Measurements from ENCODE around the gene OPN1LW. TPM values are rescaled to one million over a fixed set of nuclear protein-coding genes. Genes with fewer than 3 reads are reported as not detected.

OPN1LW gene
- total RNA-seq, 1 experiment from 2014 or later, result not detected

DNA sequence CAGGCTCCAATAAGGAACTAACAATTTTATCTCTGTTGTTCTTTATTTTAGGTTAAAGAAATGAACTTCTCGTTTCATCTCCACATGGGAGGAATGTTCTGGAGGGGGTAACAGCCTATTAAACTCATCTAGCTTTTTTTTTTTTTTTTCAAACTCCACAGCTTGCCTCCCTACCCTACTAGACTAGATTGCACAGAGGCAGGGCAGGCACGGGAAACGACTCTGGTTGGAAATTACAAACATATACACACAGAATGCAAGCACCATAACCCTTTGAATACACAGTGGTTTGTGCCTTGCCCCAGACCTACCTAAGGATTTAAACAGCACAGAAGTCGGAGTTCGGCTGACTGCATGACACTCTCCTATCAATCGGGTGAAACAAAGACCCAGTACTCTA is 49.2 kb upstream of the OPN1LW start:
- H3K4me2 ChIP-seq (ENCODE audit: insufficient read depth, insufficient read length, low read length), result peak overlapping the region; percentile 46

More for the DNA sequence above, 49.2 kb upstream of the OPN1LW start:
- no peak overlapping the region for H3K4ac ChIP-seq (ENCODE audit: low read depth, low read length)
- WGBS (ENCODE audit: extremely low coverage, insufficient read length, low lambda C conversion rate), result no CpG with 5 or more reads among the region's 6 CpGs
- H2BK120ac ChIP-seq (ENCODE audit: low read depth, low read length, poor library complexity, severe bottlenecking), result no peak overlapping the region
- H2AK5ac ChIP-seq (ENCODE audit: insufficient read length, low read length), result no peak overlapping the region
- no peak overlapping the region for H2BK15ac ChIP-seq (ENCODE audit: low read depth, low read length)
- no peak overlapping the region for H4K8ac ChIP-seq (replicated peaks; ENCODE audit: insufficient read length, low read depth, low read length)
- H3K4me1 Mint-ChIP-seq, result peaks cover 55 to 56% of the 10 kb centered on the region in 2 experiments
- no peak overlapping the region for H2BK5ac ChIP-seq (ENCODE audit: insufficient read length, low read length)
- no peak overlapping the region for H3K9ac ChIP-seq (ENCODE audit: extremely low read depth, insufficient read length, low read length)
- no peak overlapping the region for H3T11ph ChIP-seq (ENCODE audit: low read length)
- H3K56ac ChIP-seq (ENCODE audit: insufficient read length, low read depth, low read length), result no peak overlapping the region
- peaks cover 21% of the 10 kb centered on the region for H3K79me2 ChIP-seq (ENCODE audit: insufficient read depth, low read length)
- no peak overlapping the region for H2AFZ ChIP-seq (ENCODE audit: low read length)
- no peak overlapping the region for H3K14ac ChIP-seq (ENCODE audit: insufficient read depth, low read length)
- no peak for DNase-seq
- no peaks in the 10 kb centered on the region for H3K27me3 ChIP-seq (ENCODE audit: insufficient read depth, low read length)
- H2BK20ac ChIP-seq (ENCODE audit: low read depth, low read length, poor library complexity, severe bottlenecking), result no peak overlapping the region
- no peak overlapping the region for H4K91ac ChIP-seq (ENCODE audit: insufficient read length, low read depth, low read length)
- H4K20me1 ChIP-seq (ENCODE audit: control insufficient read depth, insufficient read depth, insufficient read length), result no peaks in the 10 kb centered on the region
- H3K23me2 ChIP-seq (ENCODE audit: insufficient read length, low read depth, low read length, poor library complexity, severe bottlenecking), result peaks cover 11% of the 10 kb centered on the region
- no peak overlapping the region for H3K18ac ChIP-seq (ENCODE audit: insufficient read length, low read depth, low read length)
- no peaks in the 10 kb centered on the region; the same call in 1 of the 2 replicates for H3K4me1 ChIP-seq (ENCODE audit: insufficient read depth, low read length)
- H3K27ac ChIP-seq (ENCODE audit: insufficient read length, low read depth, low read length), result no peak overlapping the region
- H3K27me3 Mint-ChIP-seq (ENCODE audit: low read depth), result no peaks in the 10 kb centered on the region
- H3K23ac ChIP-seq (ENCODE audit: insufficient read length, low read depth, low read length), result no peak overlapping the region
- TF ChIP-seq, protein P1, sequence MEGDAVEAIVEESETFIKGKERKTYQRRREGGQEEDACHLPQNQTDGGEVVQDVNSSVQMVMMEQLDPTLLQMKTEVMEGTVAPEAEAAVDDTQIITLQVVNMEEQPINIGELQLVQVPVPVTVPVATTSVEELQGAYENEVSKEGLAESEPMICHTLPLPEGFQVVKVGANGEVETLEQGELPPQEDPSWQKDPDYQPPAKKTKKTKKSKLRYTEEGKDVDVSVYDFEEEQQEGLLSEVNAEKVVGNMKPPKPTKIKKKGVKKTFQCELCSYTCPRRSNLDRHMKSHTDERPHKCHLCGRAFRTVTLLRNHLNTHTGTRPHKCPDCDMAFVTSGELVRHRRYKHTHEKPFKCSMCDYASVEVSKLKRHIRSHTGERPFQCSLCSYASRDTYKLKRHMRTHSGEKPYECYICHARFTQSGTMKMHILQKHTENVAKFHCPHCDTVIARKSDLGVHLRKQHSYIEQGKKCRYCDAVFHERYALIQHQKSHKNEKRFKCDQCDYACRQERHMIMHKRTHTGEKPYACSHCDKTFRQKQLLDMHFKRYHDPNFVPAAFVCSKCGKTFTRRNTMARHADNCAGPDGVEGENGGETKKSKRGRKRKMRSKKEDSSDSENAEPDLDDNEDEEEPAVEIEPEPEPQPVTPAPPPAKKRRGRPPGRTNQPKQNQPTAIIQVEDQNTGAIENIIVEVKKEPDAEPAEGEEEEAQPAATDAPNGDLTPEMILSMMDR (conservative IDR thresholded peaks at IDR 0.05), result no peak
- no peak overlapping the region for H2BK12ac ChIP-seq (ENCODE audit: insufficient read length, low read depth, low read length)
- H3K4me3 Mint-ChIP-seq, result peak overlapping the region; percentile 46 to 87; a peak in 3 of 5 replicates
- H3K9me3 ChIP-seq (ENCODE audit: control insufficient read depth, low read depth, low read length), result peaks cover 35% of the 10 kb centered on the region
- H4K5ac ChIP-seq (ENCODE audit: insufficient read length, low read depth, low read length), result no peak overlapping the region
- no peak overlapping the region for H3K27ac Mint-ChIP-seq
- H3K36me3 Mint-ChIP-seq (ENCODE audit: insufficient read depth in 1 of 3, low read depth in 3 of 3), result peaks cover 4 to 14% (median 12%) of the 10 kb centered on the region in 3 experiments
- H3K9me3 Mint-ChIP-seq, result peaks cover 67 to 72% of the 10 kb centered on the region in 2 experiments
- no peaks in the 10 kb centered on the region for H3K79me1 ChIP-seq (ENCODE audit: insufficient read depth, low read depth, low read length, poor library complexity, severe bottlenecking)
